Stimulated activated CD4-positive, alpha-beta T cell treated with anti-CD3 and anti-CD28 coated beads, Interleukin-1b, Interleukin-23, amount 100 ng/mL, for 4 hours (primary cell): ENCODE data around the gene ICAM1.

Experiments used
- DNase-seq, 2 donors: peaks; one replicate each; pipeline ENCODE4 v3.0.0-alpha.2; 2020; ENCODE audit warnings: low read depth in 2 of 2

ICAM1 gene

GRCh38 chr19:10243606-10244005 is 27.3 kb upstream of the ICAM1 start:
- DNase-seq: no peak

- DNase-seq: no peak
These were observed 25.6 kb upstream of the ICAM1 start for GRCh38 chr19:10245189-10245939.

GRCh38 chr19:10246511-10246910 is 24.4 kb upstream of the ICAM1 start:
- DNase-seq: no peak

- DNase-seq: peak; percentile 89
These were observed 18.9 kb upstream of the ICAM1 start, which contains the start of gene MRPL4 for GRCh38 chr19:10251792-10252694. TSS of gene MRPL4 (plus strand) at chr19:10252214. CDS start at chr19:10252254, 40 bp downstream.

GRCh38 chr19:10252707-10253106 is 18.2 kb upstream of the ICAM1 start:
- no peak for DNase-seq

GRCh38 chr19:10254244-10254643 is 16.7 kb upstream of the ICAM1 start:
- no peak for DNase-seq

GRCh38 chr19:10255358-10255757 is 15.6 kb upstream of the ICAM1 start:
- no peak for DNase-seq

- DNase-seq: no peak
These were observed 14.4 kb upstream of the ICAM1 start for GRCh38 chr19:10256551-10256950.

- no peak for DNase-seq
These were observed 13.8 kb upstream of the ICAM1 start for GRCh38 chr19:10256970-10257615.

- DNase-seq: no peak
These were observed 12.7 kb upstream of the ICAM1 start for GRCh38 chr19:10258080-10258710.

GRCh38 chr19:10259162-10259905 is 11.6 kb upstream of the ICAM1 start:
- DNase-seq: peak; percentile 84 to 87

- DNase-seq: peak; percentile 32 to 57
These were observed 10.8 kb upstream of the ICAM1 start for GRCh38 chr19:10260141-10260584.

- DNase-seq: no peak
These were observed 8.1 kb upstream of the ICAM1 start for GRCh38 chr19:10262771-10263170.

- DNase-seq: no peak
These were observed 4.2 kb upstream of the ICAM1 start for GRCh38 chr19:10266706-10267105.

GRCh38 chr19:10268071-10268470 is 2.8 kb upstream of the ICAM1 start:
- no peak for DNase-seq

GRCh38 chr19:10269333-10270179 is 1.4 kb upstream of the ICAM1 start:
- peak; percentile 85 to 87 for DNase-seq

- DNase-seq: peak; percentile 45 to 50
These were observed 722 bp upstream of the ICAM1 start for GRCh38 chr19:10270180-10270615.

- DNase-seq: peak in 1 of 2 donors; percentile 22
These were observed 695 bp downstream of the ICAM1 start for GRCh38 chr19:10271543-10272086.

- DNase-seq: no peak
These were observed 3.7 kb downstream of the ICAM1 start for GRCh38 chr19:10274589-10274988.
